Retinal pigment epithelial cell (primary cell): ENCODE data around the gene CTNNA2.

Experiments
- DNase-seq: peaks from one replicate; pipeline ENCODE4 v3.0.0-alpha.2; 2010; ENCODE audit warnings: low read depth
- H3K4me3 ChIP-seq: 2 replicates; pipeline ENCODE4 v1.5.1; 2011; ENCODE audit warnings: mild to moderate bottlenecking, low read length, control low read depth, moderate library complexity
- CTCF ChIP-seq: conservative IDR thresholded peaks from 2 replicates; pipeline ENCODE4 v1.5.1; 2011; ENCODE audit warnings: low read depth, low read length, control low read depth, inconsistent platforms

Gene CTNNA2

GRCh38 chr2:79552653-79553052 is 39.8 kb downstream of the CTNNA2 start:
- H3K4me3 ChIP-seq: no peak overlapping the region
- DNase-seq: no peak
- TF ChIP-seq CTCF: no peak

- DNase-seq: no peak
- H3K4me3 ChIP-seq: no peak overlapping the region
- TF ChIP-seq CTCF: no peak
Measured at GRCh38 chr2:79554899-79555298, 42.0 kb downstream of the CTNNA2 start.

DNA sequence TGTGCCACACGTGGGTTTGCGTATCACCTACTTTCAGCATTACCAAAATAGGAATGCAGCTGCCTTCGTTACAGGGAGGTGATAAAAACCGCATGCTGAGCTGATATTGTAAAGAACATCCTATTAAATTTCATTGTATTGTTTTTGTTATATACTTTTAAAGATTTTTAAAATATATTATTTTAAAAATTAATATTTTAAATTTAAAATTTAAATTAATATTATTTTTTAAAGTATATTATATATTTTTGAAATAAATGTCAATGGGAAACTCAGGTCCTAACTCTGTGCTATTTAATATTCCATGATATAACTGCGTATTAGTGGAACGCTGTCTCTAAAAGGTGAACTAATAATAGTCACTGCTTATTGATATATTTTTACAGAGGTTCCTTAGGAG is 51.2 kb downstream of the CTNNA2 start:
- no peak for TF ChIP-seq CTCF
- H3K4me3 ChIP-seq: no peak overlapping the region
- DNase-seq: no peak

DNA sequence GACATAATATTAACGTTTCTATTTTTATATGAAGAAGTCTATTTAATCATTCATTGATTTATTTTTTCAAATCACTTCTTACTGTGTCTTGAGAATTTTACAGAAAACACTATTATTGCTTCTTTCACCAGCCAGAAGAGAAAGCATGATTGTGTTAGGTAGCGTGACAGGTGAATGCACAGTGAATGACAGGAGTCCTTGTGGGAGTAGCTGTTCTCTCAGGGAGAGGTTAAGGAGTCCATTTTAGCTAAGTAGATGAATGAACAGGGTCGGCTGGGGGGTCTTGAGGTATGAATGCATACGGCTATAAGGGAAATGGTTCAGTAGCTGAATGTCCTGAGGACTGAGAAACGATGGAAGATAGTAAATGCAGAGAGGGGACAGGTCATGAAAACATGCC is 56.2 kb downstream of the CTNNA2 start:
- no peak overlapping the region for H3K4me3 ChIP-seq
- TF ChIP-seq CTCF: no peak
- no peak for DNase-seq

- no peak overlapping the region for H3K4me3 ChIP-seq
- no peak for TF ChIP-seq CTCF
- no peak for DNase-seq
Measured at GRCh38 chr2:79573895-79574674, 61.2 kb downstream of the CTNNA2 start.

- DNase-seq: no peak
- TF ChIP-seq CTCF: no peak
- no peak overlapping the region for H3K4me3 ChIP-seq
Measured at GRCh38 chr2:79576451-79576850, 63.6 kb downstream of the CTNNA2 start.

DNA sequence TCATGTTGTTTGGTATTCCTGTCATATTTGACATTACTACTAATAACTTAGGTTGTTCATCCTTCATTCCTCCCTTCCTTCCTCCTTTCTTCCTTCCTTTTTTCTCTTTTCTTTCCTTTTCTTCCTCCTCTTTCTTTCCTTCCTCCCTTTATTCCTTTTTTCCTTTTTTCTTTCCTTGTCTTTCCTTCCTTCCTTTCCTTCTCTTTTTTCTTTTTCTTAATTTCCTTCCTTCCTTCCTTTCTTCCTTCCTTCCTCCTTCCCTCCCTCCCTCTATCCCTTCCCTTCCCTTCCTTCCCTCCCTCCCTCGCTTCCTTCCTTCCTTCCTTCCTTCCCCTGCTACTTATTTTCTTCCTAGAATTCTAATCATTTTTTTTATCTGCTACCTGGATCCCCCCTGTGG is 66.1 kb downstream of the CTNNA2 start:
- no peak for TF ChIP-seq CTCF
- no peak overlapping the region for H3K4me3 ChIP-seq
- DNase-seq: no peak
